Testis (tissue), 2 donors: ENCODE results near the gene RHBDL1.

Experiments
- CTCF ChIP-seq, 3 experiments: fragments of 450-650 bp in 2 of 3; fragments of 200-600 bp in 1 of 3; sonication (generic) in 1 of 3; IDR thresholded peaks; one replicate each; pipeline ENCODE4 v1.5.1; 2016 to 2019; ENCODE audit warnings: antibody characterized with exemption in 3 of 3, mild to moderate bottlenecking in 2 of 3, moderate library complexity in 1 of 3
- POLR2A ChIP-seq: fragments of 450-650 bp; IDR thresholded peaks from one replicate; pipeline ENCODE4 v1.6.1; 2017; ENCODE audit warnings: antibody characterized with exemption, mild to moderate bottlenecking, moderate library complexity

GRCh38 chr16:632486-633335, 42.8 kb upstream of the RHBDL1 start:
- TF ChIP-seq CTCF (IDR thresholded peaks at IDR 0.05), result no peak
- TF ChIP-seq POLR2A, result no peak
